Stimulated activated CD4-positive, alpha-beta T cell treated with anti-CD3 and anti-CD28 coated beads, Interleukin-4, amount 100 ng/mL, for 4 hours (primary cell): ENCODE data around the gene CAB39L.

Experiments used
- DNase-seq, 2 experiments: peaks; one replicate each; pipeline ENCODE4 v3.0.0-alpha.2; 2020

The CAB39L gene

DNA sequence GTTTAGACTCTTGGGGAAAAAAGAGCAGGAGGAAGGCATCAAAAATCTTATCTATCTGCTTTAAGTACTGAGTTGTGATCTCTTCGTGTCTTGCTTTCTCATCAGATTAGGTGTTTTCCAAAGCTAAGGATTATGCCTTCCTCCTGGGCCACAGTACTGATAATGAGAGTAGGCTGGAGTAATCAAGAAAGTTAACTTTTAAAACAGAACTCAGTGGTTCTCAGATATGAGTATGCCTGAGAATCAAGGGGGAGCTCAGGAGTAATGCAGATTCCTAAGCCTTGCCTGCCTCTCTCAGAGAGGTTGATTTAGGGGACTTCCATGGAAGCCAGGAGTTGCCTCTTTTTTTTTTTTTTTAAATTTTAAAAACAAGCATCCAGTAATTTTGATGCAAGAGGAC is 172.6 kb downstream of the CAB39L start:
- DNase-seq, result no peak

DNA sequence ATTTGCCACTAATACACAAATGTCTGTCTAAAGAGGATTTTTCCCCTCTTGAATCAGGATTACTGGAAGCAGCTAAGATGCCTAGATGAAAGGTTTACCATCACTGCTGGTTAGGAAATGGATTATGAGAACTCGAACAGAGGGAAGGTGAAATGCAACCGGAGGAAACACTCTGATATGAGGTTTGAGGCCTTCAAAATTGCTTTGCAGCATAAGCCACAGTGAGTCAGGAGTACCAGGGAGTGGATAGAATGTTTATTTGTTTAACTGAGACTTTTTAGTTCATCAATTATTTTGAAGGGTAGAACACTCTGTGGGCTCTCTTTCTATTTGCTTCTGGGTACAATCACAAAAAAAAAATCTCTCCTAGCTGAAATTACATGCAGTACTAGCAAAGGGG is 178.0 kb downstream of the CAB39L start:
- no peak for DNase-seq

DNA sequence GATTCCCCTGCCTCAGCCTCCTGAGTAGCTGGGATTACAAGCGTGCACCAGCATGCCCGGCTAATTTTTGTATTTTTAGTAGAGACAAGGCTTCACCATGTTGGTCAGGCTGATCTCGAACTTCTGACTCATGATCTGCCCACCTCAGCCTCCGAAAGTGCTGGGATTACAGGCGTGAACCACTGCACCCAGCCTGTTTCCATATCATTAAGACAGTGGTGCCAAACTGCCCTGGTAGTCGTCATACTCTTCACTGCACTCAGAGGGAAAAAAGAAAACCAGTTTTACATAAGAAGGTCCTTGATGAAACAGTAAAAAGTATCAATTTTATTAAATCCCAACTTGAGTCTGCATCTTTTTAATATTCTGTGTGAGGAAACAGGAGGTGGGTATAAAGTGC is 181.2 kb downstream of the CAB39L start:
- DNase-seq, result no peak

DNA sequence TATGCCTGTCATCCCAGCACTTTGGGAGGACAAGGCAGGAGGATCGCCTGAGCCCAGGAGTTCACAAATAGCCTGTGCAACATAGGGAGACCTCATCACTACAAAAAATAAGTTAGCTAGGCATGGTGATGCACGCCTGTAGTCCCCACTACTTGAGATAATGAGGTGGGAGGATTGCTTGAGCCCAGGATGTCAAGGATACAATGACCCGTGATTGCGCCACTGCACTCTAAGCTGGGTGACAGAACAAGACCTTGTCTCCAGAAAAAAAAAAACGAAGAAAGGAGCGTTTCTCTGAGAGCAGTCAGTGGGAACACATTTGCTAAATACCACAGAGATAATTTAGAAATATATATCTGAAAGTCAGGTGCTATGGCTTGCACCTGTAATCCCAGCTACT is 184.3 kb downstream of the CAB39L start:
- DNase-seq, result no peak
